ENCODE results near the gene GPR18. TPM values are rescaled to one million over a fixed set of nuclear protein-coding genes. Genes with fewer than 3 reads are reported as not detected.

The GPR18 gene, protein sequence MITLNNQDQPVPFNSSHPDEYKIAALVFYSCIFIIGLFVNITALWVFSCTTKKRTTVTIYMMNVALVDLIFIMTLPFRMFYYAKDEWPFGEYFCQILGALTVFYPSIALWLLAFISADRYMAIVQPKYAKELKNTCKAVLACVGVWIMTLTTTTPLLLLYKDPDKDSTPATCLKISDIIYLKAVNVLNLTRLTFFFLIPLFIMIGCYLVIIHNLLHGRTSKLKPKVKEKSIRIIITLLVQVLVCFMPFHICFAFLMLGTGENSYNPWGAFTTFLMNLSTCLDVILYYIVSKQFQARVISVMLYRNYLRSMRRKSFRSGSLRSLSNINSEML
- under 1 TPM in 6 of 12 donors, not detected in 6; 0.12 to 0.98 (median 0.28) TPM for polyA plus RNA-seq (ENCODE audit: insufficient read length in 12 of 12)
- long read RNA-seq, donor 1 = 0 reads
- long read RNA-seq, donor 2 = 0 reads
- long read RNA-seq, donor 3 = 0 reads
- long read RNA-seq, donor 4 = 0 reads
- long read RNA-seq, donor 5 = 0 reads
- long read RNA-seq, donor 6 = 0 reads
- long read RNA-seq, donor 7 = 0 reads
- long read RNA-seq, donor 8 = 0 reads
- long read RNA-seq, donor 9 = 0 reads
- long read RNA-seq, donor 10 = 0 reads
- long read RNA-seq, donor 11 = 0 reads

DNA sequence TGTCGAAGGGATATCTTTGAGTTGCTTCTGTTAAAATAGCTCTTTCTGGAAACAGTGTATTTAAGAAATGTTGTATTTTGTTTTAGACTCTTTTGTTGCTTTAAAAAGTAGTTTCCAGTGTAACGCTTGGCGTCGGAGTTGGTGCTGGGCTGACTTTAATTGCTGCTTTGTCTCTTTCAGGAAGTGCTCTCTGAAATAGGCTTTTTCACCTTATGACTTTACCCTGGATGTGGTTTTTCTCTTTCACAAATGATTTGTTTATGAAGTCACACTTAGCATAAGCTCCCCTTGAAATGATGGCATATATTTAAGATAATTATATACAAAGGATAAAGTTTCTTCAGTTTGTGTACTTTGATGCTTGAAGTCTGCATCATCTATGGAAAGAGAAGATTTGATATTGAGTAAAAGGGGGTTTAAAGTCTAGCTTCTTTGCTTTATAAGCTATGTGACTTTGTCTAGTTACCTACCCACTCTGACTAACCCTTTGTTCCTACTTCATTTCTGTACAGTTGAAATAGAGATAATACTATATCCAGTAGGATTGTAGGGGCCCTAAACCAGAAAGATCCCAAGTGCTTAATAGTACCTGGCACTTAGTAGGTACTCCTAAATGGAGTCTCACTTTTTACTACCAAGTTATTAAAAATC, at the start of gene GPR18:
Gene GPR18, minus strand, starts transcription at position 170 of the 651 bp plus-strand sequence. CDS start 2,507 bp downstream, outside the sequence.
- no peak for DNase-seq

DNA sequence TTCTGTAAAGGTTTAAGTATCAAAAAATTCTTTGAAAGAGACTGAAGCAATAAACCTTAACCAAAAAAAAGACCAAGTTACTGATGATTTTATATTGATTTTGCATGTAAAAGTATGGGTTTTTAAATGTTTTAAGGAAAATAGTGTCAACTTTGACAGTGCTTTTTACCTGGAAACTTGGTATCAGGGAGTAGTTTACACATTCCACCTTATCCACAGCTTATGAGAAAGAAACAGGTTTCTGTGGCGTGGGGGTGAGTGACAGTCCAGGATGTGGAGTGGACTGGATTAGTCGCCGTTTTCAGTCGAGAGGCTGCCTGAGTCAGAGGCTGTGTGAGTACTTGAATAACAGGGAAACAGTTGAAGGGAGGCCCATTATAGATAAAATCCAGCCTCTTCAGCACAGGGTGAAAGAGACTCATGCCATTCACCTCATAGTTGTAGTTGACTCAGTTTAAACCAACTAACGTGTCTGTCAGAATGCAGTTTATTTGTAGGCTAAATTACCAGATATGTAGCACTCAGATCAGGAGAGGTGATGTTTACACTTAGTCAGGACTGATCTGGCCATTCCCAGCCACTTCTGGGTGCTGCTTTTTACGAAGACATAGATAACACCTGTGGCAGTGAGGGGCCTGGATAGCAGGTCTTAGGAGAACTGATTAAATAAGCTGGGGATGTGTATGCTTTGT, 49.6 kb upstream of the GPR18 start:
- no peak for DNase-seq

DNA sequence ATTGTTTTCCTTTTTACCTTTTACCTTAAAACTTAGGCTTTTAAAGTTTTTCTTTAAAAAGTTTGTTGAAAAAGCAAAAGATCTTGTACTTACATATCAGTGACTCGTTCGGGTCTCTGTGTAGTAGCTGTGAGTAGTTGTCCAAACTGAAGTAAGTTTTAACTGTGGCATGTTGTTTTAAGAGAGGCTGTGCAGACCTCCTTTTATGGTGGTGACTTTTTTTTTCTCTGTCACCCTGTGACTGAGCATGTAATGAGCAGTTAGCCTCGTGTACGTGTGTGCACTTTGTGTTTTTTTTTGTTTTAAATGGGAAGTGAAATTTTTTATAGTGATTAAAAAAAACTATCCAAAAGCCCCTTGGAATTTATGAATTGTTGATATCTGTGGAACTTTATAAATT, 49.1 kb upstream of the GPR18 start, which contains the start of gene GPR183:
Gene GPR183, minus strand, starts transcription at position 153 of the 400 bp plus-strand sequence. CDS start 11,254 bp downstream, outside the sequence.
- no peak for DNase-seq

DNA sequence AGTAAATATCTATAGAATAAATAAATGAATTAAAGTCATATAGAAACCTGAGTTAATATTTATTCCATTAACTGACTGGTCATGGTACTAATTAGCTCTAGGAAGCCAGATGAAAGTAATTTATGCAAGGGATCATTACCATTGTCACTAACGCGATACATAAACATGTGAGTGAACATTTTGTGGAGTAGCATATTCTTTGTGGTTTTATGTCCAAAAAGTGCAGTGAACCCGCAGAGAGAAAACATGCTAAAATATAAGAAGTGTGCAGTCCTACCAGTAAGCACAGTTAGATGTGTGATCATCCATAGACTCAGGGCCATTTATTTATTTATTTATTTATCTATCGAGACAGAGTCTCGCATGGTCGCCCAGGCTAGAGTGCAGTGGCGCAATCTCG, 47.4 kb upstream of the GPR18 start:
- DNase-seq = no peak

DNA sequence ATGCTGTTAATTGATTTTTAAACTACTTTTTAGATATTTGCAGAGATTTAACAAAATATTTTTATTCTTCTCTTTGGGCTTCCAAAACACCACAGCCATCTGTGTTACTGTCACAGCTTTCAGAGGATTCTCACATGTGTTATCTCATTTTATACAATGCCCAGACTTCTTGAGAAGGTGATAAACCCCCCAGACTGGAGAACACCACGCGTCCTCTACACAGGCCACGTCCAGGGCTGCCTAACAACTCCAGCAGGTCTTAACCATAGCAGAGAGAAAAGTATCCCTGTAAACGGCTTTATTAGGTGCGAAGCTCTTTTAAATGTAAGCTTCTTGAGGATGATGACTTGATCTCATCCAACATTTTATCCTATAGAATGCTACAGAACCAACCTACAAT, 47.0 kb upstream of the GPR18 start:
- no peak for DNase-seq

DNA sequence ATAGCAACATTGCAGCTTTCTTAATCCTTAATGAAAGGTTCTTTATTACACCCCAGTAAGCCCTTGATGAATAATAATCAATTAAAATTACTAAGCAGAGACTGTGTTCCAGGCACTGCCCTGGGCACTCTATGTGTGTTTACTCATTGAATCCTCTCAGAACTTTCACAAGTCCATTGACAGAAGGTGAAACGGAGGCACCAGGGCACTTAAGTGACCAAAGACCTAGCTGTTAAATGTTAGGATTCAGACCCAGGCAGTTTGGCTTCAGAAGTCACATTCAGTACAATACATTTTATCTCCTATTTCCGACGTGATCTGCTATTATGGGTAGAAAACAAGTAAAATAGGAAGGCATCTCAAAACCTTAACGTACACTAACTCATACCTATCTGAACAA, 46.4 kb upstream of the GPR18 start:
- DNase-seq = no peak

DNA sequence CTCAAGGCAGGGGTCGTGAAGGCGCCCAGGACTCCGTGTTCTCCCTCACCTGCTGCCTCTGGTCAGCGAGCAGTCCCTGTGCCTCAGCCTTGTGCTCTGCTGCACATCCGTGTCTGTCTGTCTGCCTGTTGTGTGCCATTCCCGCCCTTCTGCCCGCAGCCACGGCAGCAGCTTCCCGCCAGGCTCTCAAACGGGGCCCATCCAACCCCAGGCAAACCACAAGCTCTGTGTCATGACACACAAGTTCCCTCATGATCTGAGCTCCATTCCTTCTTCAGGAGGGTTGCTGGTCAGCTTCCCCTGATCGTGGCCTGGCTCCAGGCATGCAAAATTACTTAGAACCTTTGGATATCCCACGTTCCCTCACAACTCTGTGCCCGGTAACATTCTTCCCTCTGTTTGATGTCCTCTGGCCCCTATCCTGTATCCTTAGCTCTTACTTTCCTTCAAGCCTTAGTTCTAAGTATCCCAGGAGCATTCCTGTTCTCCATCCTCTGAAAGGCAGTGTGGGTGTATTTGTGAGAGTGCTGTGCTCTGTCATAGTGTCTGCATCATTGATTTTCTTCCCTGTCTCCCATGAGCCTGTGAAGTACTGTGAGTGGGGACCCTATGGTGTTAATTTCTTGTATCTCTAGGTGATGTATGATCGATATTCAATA, 45.8 kb upstream of the GPR18 start:
- DNase-seq = no peak

DNA sequence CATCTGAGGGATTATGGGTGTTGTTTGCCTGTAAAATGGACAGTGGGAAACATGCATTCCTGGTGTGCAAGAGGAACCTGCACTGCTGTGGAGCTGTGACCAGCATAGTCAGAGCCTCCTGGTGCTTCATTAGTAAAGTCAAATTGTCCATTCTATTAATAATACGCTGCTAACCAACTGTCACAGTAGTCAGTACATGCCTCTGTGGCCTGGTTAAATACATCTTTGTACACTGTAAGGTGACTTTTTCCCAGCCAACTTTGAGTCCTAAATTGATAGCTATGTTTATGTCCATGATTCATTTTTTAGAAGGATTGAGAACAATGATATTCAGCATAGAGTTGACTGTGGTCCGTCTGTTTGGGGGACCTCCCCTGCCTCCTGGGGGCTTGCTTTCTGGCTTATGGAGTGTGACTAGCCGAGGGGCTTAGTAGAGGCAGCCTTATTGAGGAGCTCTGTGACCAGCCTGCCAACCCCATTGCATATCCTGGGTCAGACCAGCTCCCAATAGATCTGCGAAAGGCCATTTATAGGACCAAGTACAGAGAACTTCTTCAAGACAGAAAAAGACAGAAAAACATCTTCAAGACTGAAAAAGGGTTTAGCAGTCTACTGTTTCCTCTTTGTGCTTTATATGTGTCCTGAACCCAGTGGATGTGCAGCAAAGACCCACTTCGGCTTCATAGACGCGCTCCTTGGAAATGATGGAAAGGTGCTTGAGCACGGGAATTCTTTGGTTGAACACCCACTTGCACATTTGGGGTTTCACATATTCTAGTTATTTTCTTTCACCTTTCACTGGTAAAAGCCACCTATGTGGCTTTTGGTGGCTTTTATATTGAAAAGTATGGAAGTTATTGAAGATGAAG, 44.7 kb upstream of the GPR18 start:
- no peak for DNase-seq

DNA sequence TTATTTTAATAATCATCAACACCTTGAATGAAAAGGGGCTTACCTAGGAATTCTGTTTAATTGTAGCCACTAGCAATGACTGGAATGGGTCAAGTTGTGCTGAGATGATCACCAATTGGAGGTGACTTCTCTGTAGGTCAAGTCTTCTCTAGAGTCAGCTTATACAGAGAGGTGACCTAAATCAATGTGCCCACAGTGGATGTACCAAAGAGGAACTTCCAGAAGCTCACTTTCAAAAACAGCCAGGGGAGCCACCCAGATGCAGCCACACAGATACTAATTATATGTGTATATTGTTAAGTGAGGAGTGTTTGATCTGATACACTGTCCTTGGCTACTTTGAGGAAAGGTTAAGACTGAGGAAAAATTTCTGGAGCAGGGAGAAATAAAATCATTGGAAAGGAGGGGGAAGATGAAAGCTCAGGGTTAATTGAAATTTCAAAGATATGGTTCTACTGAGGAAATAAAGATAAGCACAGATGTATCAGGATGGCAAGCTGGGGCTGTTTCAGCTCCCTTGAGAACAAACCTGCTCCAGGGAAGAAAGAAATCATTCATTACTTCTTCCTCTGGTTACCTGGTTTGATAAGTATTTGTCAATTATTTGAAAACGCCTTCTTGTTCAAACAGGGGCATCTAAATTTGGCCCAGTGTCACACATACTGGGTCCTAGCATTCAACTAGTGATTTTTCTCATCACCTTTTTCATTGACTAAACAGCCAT, 43.9 kb upstream of the GPR18 start:
- no peak for DNase-seq

DNA sequence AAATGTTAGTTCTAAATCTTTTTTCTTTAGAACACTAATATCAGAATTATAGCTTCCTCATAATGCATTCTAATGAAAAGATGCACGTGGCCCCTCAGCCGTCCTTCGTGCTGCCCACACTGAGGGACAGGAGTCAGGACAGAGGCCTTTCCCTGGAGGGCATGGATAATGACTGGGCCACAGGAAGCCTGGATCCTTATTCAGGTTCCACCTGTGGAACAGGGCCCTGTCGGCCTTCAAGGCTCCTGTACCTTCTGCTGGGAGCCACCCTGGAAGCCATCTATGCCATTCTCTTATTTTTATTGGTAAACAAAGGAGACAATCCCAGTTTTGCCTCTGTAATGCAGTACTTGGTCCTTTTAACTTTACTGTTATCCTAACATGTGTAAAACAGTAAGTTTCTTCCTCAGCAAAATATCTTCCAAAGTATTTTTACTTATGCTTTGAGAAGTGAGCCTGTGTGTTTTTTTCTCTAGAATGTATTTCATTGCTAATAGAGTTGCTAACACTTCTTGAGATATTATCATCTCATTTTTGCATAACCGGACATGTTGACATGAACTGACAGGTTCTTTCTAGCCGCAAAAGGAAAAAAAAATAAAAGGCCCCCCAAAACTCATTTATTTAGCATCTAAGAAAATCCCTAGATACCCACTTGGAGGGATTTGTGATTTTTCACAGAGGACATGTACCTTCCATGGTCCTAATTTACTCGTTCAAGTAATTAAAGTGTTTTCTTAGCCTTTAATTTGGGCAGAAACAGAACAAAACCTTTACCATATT, 43.1 kb upstream of the GPR18 start:
- no peak for DNase-seq

DNA sequence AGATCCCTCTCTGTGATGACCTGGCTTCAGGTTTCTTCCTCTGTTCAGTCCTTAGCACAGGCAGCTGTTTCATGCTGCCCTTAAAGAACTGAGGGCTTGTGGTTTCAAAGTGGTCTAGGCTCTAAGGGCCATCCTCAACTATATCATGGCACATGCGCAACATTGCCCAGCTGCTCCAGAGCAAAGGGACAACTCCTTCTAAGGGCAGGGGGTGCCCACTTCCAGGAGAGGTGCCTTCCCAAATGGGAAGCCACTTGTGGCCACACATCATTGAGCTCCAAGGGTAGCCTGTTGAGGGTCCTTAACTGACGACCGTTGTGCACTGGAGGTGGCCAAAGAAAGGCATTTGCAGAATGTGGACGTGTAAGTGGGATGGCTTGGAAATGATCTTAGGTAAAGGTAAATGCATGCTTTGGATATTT, 41.8 kb upstream of the GPR18 start:
- DNase-seq = no peak

DNA sequence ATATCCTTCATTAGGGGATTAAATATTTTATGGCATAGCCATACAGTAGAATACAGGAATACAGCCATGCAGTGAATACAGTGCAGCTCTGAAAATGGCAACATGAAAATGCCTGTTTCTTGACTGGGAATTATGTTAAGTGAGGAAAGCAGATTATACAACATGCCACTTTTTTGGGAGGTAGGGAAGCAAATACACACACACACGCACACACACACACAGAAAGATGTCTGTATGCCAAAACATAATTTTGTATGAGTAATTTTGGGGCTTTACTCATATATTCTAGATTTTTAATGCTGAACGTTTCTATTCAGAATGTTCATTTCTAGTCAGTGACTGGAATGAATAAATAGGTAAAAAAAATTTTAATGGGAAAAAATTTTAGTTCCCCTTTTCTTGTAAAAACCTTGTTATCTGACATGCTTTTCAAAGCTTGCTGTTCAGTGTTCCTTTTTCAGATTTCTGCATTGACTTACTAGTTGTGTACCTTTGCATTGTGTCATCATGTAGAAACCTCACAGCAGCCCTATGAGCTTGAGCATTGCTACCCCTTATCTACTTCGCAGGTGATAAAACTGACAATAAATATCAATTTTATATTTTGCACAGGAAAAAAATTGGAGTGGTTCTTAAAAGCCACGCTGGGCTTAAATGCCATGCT, 41.2 kb upstream of the GPR18 start:
- DNase-seq = no peak

DNA sequence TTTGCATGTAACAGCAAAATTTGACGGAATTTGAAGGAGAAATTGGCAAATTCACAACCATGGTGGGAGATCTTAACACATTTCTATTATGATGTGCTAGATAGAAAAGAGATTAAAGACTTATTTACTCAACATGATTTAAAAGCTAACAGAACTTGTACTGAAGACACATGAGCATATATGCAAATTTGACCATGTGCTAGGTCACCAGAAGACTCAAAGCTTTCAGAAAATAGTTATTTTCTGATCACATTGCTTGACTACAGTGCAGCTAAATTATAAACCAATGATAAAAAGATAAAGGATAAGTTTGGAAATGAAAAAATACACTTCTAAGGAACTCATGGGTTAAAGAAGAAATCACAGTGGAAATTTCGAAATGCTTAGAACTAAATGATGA, 39.9 kb upstream of the GPR18 start:
- no peak for DNase-seq

DNA sequence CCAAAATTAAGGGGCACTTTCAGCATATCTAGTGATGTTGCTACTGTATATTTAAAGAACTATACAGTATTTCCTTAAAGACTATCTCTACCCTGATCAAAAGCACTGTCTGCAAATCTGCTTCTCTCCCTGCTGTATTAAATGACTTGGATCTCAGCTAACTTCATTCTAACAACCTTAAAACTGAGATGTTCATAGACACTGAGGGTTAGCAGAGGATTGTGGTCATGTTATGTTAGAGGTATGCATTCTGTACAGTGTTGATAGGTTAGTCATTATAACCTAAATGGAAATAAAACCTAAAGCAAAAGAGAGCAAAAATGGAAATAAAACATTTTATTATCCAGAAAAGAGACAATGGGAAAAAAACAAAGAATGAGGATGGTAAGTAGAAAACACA, 39.2 kb upstream of the GPR18 start:
- no peak for DNase-seq

DNA sequence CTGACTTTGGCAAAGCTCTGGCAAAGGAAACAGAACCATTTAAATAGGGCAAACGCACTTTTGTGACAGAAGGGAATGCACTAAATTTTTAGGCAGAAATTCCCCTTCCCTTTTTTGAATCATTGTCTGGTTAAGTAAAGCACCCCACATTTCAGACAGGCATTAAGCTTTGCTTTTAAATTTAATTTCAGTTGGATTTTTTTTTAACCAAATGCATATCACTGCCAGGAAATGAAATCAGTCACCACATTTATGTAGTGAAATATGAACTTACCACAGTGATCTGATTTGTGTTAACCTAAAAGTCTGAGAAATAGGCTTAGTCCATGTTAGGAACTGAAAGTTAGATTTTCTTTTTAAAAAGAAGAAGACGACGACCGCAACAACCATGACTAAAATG, 38.2 kb upstream of the GPR18 start:
- no peak for DNase-seq

DNA sequence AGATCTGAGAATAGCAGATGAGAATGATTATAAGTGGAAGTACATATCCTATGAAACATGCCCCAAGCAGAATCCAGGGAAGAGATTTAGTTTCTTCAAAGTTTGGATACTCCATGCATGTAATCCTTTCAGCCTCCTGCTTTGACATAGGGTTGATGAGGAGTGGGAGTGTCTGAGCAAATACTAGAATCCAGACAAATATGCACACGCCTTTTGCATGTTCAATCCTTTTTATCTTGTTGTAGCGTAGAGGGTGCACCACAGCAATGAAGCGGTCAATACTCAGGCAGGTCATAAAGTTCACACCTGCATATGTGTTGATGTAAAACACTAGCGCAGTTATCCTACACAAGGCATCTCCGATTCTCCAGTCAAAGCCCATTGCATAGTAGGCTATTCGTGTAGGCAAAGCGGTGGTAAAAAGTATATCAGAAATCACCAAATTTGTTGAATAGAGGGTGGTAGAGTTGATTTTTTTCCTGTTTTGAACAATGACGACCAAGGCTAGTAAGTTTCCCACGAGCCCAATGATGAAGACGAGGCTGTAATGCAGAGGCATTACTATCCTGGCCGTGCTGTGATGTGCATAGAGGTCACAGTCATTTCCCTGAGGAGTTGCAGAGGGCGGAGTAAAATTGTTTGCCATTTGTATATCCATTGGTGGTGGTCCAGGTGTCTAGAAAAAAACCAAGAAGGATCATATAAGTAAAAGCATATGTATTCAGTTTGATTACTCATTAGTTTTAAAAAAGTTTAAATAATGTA, 37.5 kb upstream of the GPR18 start:
- no peak for DNase-seq

DNA sequence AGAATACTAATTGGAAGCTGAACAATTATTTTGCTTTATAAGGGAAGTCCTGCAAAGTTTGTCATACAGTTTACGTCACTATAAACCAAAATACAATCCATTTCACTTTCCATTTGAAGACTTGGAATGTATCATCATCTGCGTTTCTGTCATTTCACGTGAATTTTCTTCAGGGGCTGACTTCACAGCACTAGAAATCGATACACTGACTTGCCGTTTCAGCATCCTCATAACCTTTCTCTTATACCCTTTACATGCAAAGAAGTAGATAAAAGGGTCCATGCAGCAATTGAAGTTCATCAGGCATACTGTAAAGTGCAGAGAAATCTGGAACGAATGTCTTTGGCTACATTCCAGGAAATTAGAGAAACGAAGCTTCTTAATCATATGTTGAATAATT, 36.8 kb upstream of the GPR18 start:
- no peak for DNase-seq

DNA sequence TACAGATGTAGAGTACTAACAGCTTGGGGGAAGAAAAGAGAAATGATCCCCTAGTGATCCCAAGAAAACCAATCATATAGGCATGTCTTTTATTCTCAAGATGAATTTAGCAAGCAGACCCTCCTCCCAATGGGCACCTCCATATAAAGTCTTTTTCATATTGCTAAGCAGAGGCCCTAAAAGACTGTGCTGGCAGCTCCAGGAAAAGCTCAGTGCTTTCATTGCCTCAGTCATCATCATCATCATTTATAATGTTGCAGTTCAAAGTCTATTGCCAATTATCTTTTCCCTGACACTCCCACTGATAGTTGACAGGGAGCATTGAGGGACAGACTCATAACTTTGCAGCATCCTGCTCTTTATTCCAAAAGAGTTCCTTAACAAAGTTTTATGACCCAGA, 36.0 kb upstream of the GPR18 start:
- DNase-seq = no peak

All from muscle of arm (tissue), 14 donors.